Stimulated activated CD4-positive, alpha-beta T cell treated with anti-CD3 and anti-CD28 coated beads, Interleukin-2, amount 100 ng/mL, for 48 hours (primary cell): ENCODE measurements around the gene AVPR1B.

Experiments
- DNase-seq, 2 donors: peaks; one replicate each; pipeline ENCODE4 v3.0.0-alpha.2; 2020

Gene AVPR1B, protein sequence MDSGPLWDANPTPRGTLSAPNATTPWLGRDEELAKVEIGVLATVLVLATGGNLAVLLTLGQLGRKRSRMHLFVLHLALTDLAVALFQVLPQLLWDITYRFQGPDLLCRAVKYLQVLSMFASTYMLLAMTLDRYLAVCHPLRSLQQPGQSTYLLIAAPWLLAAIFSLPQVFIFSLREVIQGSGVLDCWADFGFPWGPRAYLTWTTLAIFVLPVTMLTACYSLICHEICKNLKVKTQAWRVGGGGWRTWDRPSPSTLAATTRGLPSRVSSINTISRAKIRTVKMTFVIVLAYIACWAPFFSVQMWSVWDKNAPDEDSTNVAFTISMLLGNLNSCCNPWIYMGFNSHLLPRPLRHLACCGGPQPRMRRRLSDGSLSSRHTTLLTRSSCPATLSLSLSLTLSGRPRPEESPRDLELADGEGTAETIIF

GRCh38 chr1:206117151-206117948 is at the start of gene AVPR1B:
AVPR1B (minus strand) TSS chr1:206117388; CDS start chr1:206116890, 498 bp downstream.
- DNase-seq, result peak; percentile 13

DNA sequence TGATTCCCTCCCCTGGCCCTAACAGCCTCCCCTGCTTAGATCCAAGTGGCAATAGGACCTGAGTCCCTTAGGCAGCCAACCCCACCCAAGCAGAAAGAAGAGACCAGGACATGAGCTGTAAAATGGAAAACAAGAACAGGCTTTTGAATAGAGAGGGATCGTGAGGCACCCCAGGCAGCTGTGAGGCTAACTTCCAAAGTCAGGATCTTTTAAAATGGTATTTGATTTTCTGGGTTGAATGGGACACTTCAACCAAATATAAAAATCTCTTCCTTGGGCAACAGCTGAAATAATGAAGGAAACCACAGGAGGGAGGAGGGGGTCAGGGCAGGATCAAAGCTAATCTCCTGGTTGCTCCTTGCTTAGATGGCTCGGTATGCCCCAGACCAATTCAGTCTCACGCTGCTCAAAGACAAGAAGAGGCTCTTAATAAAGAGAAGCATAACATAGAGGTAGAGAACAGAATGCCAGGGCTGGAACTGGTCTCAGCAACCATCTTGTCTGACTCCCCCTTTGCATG is 28.6 kb upstream of the AVPR1B start:
- no peak for DNase-seq

DNA sequence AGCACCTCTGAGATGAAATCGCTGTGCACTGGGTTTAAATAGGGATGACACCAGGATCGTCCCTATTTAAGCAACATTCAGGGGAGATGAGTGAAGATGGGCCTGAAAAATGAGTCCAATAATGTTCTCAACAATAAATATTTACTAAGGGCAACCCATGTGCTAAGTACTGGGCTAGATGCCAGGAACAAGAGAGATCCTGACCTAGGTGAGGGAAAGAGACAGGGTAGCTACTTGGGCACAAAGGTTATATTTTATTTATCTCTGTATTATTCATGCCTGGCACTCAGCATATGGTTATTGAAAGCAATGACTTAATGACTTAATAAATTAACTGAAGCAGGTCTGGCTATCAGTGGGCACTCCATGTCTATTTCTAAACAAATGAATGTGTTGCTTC is 27.4 kb upstream of the AVPR1B start:
- DNase-seq, result no peak

GRCh38 chr1:206143537-206144172 is 26.5 kb upstream of the AVPR1B start:
- no peak for DNase-seq

GRCh38 chr1:206142770-206143169 is 25.6 kb upstream of the AVPR1B start:
- no peak for DNase-seq

- no peak for DNase-seq
Measured at GRCh38 chr1:206142011-206142410, 24.8 kb upstream of the AVPR1B start.

DNA sequence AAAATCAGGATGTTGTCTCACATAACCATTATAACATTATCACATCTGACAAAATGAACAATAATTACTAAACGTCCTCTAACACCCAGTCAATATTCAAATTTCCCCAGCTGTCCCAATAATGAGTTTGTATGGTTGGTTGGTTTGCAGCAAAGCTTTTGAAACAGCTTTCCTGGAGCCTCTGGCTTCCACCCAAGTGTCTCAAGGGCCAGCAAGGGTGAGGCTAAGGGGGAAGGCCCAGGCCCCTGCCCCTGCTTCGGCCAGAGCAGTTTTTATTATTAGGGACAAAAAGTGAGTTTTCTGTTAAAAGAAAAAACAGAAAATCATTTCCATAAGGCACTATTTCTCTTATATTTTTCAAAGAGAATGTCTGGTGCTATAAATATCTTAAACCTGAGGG is 19.1 kb upstream of the AVPR1B start:
- DNase-seq, result no peak

DNA sequence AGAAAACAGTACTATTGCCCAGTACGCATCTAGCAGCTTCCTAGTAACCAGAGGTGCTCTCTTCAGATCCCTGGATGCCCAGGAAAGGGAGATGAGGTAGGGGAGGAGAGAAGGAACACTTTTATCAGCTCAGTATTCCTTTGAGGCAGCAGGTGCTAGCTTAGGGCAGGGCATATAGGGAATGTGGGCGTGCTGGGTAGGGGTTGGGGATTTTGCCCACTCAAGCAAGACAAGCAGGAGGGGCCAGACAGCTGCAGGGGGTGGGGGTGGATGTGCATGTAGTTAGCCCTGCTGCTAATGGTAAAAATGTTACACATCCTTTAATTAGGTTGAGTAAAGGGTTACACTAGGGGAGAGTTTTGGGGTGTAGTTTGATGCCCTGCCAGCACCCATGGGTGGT is 18.1 kb upstream of the AVPR1B start:
- DNase-seq, result no peak

DNA sequence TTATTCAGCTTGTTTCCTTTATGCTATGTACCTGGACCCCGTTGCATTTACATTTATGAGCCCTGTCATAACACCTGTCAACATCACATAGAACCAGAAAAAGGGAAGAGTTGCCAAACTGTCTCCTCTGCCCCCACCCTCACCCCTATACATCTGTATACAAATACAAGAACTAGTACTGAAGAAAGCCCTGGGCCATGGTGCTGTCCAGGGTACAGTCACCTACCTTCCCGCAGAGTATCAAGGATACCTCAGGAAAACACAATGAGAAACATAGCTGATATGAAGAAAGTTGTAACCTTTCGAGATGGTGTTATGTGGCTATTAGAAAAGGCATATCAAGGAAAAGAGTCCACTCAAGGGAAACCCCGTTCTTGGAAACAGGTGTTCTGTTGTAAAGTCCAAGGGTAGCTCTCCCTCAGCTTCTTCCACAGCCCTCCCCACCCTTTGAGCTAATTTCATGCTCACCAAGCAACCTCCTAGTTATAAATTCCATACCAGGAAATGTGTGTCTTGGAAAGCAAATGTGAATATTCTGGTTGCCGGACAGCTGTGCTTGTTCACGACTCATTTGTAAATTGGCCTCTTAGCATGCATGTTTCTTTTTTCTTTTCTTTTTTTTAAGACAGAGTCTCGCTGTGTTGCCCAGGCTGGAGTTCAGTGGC is 16.7 kb upstream of the AVPR1B start:
- no peak for DNase-seq

- DNase-seq, result no peak
Measured at GRCh38 chr1:206131037-206131436, 13.8 kb upstream of the AVPR1B start.

DNA sequence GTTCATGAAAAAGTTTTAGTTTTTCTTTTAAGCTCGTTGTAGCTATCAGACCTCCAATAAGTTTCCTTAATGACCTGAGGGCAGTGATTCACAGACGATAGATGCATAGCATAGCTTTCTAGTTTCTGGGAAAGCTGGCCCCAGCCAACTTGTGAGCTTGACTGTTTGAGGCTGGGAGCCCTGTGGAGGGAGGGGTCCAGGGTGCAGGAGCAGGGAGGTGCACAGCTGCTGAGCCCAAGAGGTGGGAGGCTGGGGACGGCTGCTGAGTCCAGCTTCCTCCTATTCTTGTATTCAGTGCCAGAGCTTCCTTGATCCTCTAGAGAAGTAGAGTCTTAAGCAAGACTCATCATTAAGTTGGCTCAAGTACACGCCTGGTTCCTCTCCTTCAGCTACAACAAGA is 11.0 kb upstream of the AVPR1B start:
- no peak for DNase-seq

DNA sequence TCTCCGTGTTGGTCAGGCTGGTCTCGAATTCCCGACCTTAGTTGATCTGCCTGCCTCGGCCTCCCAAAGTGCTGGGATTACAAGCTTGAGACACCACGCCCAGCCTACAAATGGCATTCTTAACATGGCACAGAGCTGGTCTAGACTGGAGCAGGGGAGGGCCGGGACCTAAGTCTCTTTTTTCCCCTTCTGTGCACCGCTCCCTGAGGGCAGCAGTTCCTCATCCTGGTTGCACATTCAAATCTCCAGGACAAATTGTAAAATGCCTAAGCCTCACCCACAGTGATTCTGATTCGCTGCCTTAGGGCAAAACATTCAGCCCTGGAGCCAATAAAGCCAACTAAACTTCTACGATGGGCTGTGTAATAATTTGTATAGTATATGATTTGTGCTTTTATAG is 10.1 kb upstream of the AVPR1B start:
- DNase-seq, result no peak

DNA sequence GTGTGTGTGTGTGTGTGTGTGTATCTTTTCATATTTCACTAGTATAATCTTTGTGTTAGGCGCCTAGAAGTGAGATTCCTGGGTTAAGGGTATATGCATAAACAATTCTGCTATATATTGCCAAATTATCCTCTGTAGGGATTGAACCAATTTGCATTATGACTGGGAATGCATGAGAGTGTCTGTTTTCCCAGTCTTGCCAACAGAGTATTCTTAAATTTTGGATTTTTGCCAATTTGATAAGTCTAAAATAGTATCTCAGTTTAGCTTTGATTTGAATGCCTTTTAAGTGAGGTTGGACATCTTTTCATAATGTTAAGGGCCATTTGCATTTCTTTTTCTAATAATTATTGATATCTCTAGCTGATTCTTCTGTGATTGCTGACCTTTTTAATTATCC is 8.2 kb upstream of the AVPR1B start:
- no peak for DNase-seq

DNA sequence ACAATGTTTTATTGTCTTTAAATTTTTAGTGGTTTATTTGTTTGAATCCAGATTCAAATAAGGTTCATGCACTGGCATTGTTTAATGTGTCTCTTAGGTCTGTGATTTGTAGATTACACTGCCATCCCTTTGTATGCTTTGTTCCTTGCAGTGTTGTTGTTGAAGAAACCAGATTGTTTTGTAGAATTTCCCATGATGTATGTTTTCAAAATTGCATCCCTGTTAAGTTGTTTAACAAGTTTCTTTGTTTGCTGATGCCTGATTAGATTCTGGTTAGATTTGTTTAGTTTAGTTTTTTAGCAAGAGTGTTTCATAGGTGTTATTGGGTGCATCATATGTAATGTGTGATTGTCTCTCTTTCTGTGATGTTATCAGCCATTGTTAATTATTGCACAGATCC is 5.5 kb upstream of the AVPR1B start:
- no peak for DNase-seq

GRCh38 chr1:206121269-206121668 is 4.1 kb upstream of the AVPR1B start:
- no peak for DNase-seq

DNA sequence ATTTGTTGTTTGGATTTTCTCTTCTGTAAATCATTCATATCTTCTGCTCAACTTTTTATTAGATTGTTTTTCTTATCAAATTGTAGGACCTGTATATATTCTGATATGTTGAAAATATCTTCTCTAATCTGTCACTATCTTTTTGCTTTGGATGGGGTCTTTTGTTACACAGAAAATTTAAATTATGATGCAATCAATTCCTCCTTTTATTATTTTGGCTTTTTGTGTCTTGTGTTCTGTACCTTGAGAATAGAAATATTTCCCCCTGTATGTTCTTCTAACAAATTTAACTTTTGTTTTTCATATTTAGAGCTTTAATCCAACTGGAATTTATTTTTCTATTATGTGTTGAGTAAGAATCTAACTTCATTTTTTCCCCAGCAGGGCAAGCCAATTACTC is 3.2 kb upstream of the AVPR1B start:
- no peak for DNase-seq

DNA sequence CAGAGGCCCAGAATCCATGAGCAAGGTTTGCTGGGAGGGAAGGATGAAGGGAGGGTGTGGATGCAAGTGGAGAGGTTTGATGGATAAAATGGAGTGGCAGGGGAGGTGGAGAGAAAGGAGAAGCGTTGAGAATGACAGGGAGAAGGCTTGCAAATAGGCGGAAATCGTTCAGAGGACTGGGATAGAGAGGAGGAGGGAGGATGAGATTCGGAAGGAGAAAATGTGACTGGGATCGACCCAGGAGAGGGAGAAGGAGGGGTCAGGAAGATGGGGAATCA is 376 bp downstream of the AVPR1B start:
- DNase-seq, result no peak

- no peak for DNase-seq
Measured at GRCh38 chr1:206116191-206116872, 856 bp downstream of the AVPR1B start.

DNA sequence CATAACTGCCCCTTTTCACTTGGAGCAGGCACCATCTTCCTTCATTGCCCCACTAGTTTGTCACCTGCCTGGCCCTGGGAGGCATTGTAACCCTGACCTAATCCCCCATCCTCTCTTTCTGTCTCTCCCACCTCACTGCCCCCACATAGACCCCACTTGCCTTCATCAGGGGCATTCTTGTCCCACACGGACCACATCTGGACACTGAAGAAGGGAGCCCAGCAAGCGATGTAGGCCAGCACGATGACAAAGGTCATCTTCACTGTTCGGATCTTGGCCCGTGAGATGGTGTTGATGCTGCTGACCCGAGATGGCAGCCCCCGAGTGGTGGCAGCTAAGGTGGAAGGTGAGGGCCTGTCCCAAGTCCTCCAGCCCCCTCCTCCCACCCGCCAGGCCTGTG is 1.4 kb downstream of the AVPR1B start:
- no peak for DNase-seq

DNA sequence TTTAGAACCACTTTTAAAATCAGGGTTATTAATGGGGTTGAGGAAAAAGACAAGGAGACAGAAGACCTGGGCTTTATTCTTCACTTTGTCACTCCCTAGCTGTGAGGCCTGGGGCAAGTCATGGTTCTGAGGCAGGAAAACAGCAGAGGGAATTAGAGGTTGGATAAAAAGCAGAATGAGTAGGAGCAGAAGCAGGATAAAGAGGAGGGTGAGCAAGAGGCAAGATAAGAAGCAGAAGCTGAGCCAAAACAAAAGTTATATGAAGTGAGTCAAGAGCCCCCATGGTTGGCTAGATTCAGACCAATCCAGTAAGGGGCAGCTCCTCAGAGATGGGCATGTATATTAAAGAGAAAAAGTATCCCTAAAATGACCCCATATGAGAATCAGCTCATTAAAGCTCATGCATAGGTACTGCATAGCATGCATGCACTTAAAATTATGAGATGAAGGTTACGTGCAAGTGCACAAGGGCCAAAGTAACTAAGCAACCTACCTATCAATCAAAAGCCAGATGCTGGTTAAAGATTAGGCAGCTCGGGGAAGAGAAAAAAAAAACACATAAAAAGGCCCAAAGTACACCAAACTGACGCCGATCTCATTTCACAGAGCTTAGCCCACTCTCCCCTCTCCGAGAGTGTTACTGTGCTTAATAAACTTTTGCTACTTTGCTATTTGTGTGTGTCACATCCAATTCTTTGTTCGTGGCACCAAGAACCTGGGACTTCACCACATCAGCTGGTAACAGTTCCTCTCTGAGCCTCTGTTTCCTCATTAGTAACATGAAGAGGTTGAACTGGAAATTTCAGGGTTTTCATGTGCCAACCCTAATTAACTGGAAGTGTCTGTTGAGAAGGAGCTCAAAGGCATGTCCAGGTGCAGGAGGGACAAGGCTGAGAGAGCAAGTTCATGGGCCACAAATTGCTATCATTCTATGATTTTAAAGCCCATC is 2.2 kb downstream of the AVPR1B start:
- no peak for DNase-seq

- DNase-seq, result no peak
Measured at GRCh38 chr1:206112600-206113301, 4.4 kb downstream of the AVPR1B start.
